COLO829 (cell line): Measurements from ENCODE around the gene KRT9.
"Not testable (repeated sequence)": the region's sequence is repeated elsewhere in the genome, so short reads cannot be mapped to it uniquely, and the experiment has no call there.

Experiments
- DNase-seq: peaks from one replicate; pipeline ENCODE4 v3.0.0; 2012; ENCODE audit warnings: low spot score

The KRT9 gene

GRCh38 chr17:41571561-41572434, at the start of gene KRT9:
Gene KRT9, minus strand, starts transcription at chr17:41572059. Its CDS starts 67 bp downstream, at chr17:41571992.
- no peak for DNase-seq

GRCh38 chr17:41621435-41621817, 49.6 kb upstream of the KRT9 start:
- not testable (repeated sequence) for DNase-seq

- no peak for DNase-seq
Measured at GRCh38 chr17:41620583-41621434, 49.0 kb upstream of the KRT9 start.

GRCh38 chr17:41619927-41620582, 48.2 kb upstream of the KRT9 start:
- DNase-seq, result not testable (repeated sequence)

- no peak for DNase-seq
Measured at GRCh38 chr17:41619036-41619926, 47.4 kb upstream of the KRT9 start.

- DNase-seq, result no peak
Measured at GRCh38 chr17:41618341-41619035, 46.6 kb upstream of the KRT9 start.

GRCh38 chr17:41617698-41618097, 45.8 kb upstream of the KRT9 start:
- DNase-seq, result no peak

GRCh38 chr17:41617136-41617535, 45.3 kb upstream of the KRT9 start:
- no peak for DNase-seq

GRCh38 chr17:41616486-41616885, 44.6 kb upstream of the KRT9 start:
- DNase-seq, result not testable (repeated sequence)

GRCh38 chr17:41615454-41615853, 43.6 kb upstream of the KRT9 start:
- DNase-seq, result no peak

GRCh38 chr17:41614767-41615166, 42.9 kb upstream of the KRT9 start:
- not testable (repeated sequence) for DNase-seq

GRCh38 chr17:41614098-41614497, 42.2 kb upstream of the KRT9 start:
- DNase-seq, result no peak

- DNase-seq, result no peak
Measured at GRCh38 chr17:41613277-41614082, 41.6 kb upstream of the KRT9 start.

GRCh38 chr17:41612376-41613160, 40.7 kb upstream of the KRT9 start, which contains the start of gene KRT16:
Gene KRT16, minus strand, starts transcription at chr17:41612767. Its CDS starts 79 bp downstream, at chr17:41612688.
- DNase-seq, result not testable (repeated sequence)

- DNase-seq, result no peak
Measured at GRCh38 chr17:41610965-41611640, 39.2 kb upstream of the KRT9 start.

GRCh38 chr17:41610061-41610517, 38.2 kb upstream of the KRT9 start:
- DNase-seq, result not testable (repeated sequence)

- DNase-seq, result not testable (repeated sequence)
Measured at GRCh38 chr17:41606930-41607329, 35.1 kb upstream of the KRT9 start.

- DNase-seq, result peak; percentile 61
Measured at GRCh38 chr17:41602524-41602923, 30.7 kb upstream of the KRT9 start.
